ENCODE data around the gene DLK1. TPM values are rescaled to one million over a fixed set of nuclear protein-coding genes. Genes with fewer than 3 reads are reported as not detected.

The DLK1 gene
- total and polyA plus RNA-seq, 2 of the 13 experiments (the other 11 are each of a cell fraction or from before 2014, with no cell fraction given): 95.5 to 312 TPM

DNA sequence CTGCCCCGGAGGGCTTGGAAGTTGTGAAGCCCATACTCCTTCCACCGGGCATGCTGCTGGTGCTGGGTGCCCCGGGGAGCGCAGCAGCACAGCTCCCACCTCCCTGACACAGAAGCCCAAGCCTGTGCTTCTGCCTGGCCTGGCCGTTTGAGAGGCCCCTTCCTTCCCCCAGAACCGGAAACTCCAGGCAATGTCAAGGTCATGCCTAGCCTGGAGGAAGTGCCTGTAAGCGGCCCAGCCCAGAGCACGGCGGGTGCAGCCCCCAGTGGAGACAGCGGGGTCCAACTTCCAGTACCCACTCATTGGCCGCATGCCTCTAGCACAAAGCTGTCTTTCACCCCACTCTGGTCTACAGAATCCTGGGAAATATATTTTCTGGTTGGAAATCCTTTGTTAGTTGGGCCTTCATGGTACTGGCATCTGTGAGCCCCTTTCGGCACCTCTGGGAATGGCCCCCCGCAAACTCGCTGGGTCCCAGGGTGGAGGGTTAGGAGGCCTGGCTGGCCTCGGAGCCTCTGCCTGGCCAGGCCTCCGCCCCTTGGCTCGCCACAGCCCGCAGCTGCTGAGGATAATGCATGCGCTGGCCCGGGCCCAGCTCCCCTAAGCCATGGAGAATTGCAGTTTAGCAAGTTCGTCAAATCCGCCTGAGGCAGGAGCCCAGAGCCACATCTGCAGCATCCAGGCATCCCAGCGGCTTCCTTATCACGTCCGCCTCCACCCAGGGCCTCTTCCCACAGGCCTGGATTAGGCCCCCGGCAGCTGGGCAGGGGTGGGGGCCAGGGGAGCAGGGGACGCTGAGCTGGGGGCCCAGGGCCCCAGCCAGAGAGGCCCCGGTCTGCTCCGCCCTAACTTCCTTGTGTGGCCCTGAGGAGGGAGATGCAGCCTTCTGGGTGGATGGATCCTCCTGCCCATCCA lies 48.9 kb upstream of the DLK1 start (continued):
- TF ChIP-seq ZNF83 (CRISPR knock-in tag; IDR thresholded peaks at IDR 0.05; ENCODE audit: borderline replicate concordance) (no peak), HNF4A (CRISPR knock-in tag; IDR thresholded peaks at IDR 0.05) (peak; percentile 54), CCAR2 (optimal IDR thresholded peaks at IDR 0.05; ENCODE audit: low read depth, low read length) (no peak), ZNF563 (CRISPR knock-in tag; IDR thresholded peaks at IDR 0.05) (peak; percentile 100), ZNF788 (CRISPR knock-in tag; IDR thresholded peaks at IDR 0.05; ENCODE audit: borderline replicate concordance) (peak; percentile 36; the same call in 1 of the 2 replicates), ATAD3A (CRISPR knock-in tag; IDR thresholded peaks at IDR 0.05) (no peak), WIZ (CRISPR knock-in tag; IDR thresholded peaks at IDR 0.05) (0 out of 2 replicates have a peak, but pooled peaks have one; percentile 43), RXRA (CRISPR knock-in tag; IDR thresholded peaks at IDR 0.05) (peak; percentile 62), ZNF205 (CRISPR knock-in tag; IDR thresholded peaks at IDR 0.05) (0 out of 2 replicates have a peak, but pooled peaks have one; percentile 21), BCL6 (CRISPR knock-in tag; IDR thresholded peaks at IDR 0.05) (peak; percentile 62; the same call in 1 of the 2 replicates), RBFOX2 (IDR thresholded peaks at IDR 0.05; ENCODE audit: low read depth, low read length) (0 out of 2 replicates have a peak, but pooled peaks have one; percentile 44), MIER2 (CRISPR knock-in tag; IDR thresholded peaks at IDR 0.05) (no peak), ZBTB7B (CRISPR knock-in tag; IDR thresholded peaks at IDR 0.05) (peak; percentile 84), GABPA (IDR thresholded peaks at IDR 0.05; ENCODE audit: low read depth, low read length) (0 out of 2 replicates have a peak, but pooled peaks have one; percentile 20), GABPA (CRISPR knock-in tag; IDR thresholded peaks at IDR 0.05; ENCODE audit: low read depth) (peak; percentile 83), SNAI1 (CRISPR knock-in tag; IDR thresholded peaks at IDR 0.05; ENCODE audit: borderline replicate concordance) (no peak), AGO2 (optimal IDR thresholded peaks at IDR 0.05; ENCODE audit: low read depth, low read length) (peak; percentile 6)
- TF ChIP-seq, protein P1, sequence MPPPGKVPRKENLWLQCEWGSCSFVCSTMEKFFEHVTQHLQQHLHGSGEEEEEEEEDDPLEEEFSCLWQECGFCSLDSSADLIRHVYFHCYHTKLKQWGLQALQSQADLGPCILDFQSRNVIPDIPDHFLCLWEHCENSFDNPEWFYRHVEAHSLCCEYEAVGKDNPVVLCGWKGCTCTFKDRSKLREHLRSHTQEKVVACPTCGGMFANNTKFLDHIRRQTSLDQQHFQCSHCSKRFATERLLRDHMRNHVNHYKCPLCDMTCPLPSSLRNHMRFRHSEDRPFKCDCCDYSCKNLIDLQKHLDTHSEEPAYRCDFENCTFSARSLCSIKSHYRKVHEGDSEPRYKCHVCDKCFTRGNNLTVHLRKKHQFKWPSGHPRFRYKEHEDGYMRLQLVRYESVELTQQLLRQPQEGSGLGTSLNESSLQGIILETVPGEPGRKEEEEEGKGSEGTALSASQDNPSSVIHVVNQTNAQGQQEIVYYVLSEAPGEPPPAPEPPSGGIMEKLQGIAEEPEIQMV (CRISPR knock-in tag; IDR thresholded peaks at IDR 0.05; ENCODE audit: low read depth): no peak
- TF ChIP-seq, protein P2, sequence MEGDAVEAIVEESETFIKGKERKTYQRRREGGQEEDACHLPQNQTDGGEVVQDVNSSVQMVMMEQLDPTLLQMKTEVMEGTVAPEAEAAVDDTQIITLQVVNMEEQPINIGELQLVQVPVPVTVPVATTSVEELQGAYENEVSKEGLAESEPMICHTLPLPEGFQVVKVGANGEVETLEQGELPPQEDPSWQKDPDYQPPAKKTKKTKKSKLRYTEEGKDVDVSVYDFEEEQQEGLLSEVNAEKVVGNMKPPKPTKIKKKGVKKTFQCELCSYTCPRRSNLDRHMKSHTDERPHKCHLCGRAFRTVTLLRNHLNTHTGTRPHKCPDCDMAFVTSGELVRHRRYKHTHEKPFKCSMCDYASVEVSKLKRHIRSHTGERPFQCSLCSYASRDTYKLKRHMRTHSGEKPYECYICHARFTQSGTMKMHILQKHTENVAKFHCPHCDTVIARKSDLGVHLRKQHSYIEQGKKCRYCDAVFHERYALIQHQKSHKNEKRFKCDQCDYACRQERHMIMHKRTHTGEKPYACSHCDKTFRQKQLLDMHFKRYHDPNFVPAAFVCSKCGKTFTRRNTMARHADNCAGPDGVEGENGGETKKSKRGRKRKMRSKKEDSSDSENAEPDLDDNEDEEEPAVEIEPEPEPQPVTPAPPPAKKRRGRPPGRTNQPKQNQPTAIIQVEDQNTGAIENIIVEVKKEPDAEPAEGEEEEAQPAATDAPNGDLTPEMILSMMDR (CRISPR knock-in tag; IDR thresholded peaks at IDR 0.05): peak; percentile 41; the same call in 1 of the 2 replicates
- TF ChIP-seq, protein P3, sequence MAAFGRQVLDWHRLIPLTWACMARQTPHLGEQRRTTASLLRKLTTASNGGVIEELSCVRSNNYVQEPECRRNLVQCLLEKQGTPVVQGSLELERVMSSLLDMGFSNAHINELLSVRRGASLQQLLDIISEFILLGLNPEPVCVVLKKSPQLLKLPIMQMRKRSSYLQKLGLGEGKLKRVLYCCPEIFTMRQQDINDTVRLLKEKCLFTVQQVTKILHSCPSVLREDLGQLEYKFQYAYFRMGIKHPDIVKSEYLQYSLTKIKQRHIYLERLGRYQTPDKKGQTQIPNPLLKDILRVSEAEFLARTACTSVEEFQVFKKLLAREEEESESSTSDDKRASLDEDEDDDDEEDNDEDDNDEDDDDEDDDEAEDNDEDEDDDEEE (CRISPR knock-in tag; IDR thresholded peaks at IDR 0.05): no peak
- TF ChIP-seq, protein P4, sequence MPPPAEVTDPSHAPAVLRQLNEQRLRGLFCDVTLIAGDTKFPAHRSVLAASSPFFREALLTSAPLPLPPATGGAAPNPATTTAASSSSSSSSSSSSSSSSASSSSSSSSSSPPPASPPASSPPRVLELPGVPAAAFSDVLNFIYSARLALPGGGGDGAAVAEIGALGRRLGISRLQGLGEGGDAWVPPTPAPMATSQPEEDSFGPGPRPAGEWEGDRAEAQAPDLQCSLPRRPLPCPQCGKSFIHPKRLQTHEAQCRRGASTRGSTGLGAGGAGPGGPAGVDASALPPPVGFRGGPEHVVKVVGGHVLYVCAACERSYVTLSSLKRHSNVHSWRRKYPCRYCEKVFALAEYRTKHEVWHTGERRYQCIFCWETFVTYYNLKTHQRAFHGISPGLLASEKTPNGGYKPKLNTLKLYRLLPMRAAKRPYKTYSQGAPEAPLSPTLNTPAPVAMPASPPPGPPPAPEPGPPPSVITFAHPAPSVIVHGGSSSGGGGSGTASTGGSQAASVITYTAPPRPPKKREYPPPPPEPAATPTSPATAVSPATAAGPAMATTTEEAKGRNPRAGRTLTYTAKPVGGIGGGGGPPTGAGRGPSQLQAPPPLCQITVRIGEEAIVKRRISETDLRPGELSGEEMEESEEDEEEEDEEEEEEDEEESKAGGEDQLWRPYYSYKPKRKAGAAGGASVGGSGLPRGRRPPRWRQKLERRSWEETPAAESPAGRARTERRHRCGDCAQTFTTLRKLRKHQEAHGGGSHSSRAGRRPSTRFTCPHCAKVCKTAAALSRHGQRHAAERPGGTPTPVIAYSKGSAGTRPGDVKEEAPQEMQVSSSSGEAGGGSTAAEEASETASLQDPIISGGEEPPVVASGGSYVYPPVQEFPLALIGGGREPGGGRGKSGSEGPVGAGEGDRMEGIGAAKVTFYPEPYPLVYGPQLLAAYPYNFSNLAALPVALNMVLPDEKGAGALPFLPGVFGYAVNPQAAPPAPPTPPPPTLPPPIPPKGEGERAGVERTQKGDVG (CRISPR knock-in tag; IDR thresholded peaks at IDR 0.05; ENCODE audit: borderline replicate concordance): peak; percentile 87; the same call in 1 of the 2 replicates
- TF ChIP-seq, protein P5, sequence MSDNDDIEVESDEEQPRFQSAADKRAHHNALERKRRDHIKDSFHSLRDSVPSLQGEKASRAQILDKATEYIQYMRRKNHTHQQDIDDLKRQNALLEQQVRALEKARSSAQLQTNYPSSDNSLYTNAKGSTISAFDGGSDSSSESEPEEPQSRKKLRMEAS (IDR thresholded peaks at IDR 0.05): peak; percentile 62
